ENCODE measurements around the gene AKIRIN2. TPM values are rescaled to one million over a fixed set of nuclear protein-coding genes. Genes with fewer than 3 reads are reported as not detected.

Gene AKIRIN2
- total and polyA plus RNA-seq, 8 donors = 43.6 to 71.4 (median 66.5) TPM

- no peaks in the 10 kb centered on the region for H3K9me3 ChIP-seq
- TF ChIP-seq, protein P1, sequence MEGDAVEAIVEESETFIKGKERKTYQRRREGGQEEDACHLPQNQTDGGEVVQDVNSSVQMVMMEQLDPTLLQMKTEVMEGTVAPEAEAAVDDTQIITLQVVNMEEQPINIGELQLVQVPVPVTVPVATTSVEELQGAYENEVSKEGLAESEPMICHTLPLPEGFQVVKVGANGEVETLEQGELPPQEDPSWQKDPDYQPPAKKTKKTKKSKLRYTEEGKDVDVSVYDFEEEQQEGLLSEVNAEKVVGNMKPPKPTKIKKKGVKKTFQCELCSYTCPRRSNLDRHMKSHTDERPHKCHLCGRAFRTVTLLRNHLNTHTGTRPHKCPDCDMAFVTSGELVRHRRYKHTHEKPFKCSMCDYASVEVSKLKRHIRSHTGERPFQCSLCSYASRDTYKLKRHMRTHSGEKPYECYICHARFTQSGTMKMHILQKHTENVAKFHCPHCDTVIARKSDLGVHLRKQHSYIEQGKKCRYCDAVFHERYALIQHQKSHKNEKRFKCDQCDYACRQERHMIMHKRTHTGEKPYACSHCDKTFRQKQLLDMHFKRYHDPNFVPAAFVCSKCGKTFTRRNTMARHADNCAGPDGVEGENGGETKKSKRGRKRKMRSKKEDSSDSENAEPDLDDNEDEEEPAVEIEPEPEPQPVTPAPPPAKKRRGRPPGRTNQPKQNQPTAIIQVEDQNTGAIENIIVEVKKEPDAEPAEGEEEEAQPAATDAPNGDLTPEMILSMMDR (IDR thresholded peaks at IDR 0.05) = no peak
- intact Hi-C loops (cut with DNase I) = no loop called here
- peaks cover 3 to 15% of the 10 kb centered on the region in 2 donors for H3K4me1 ChIP-seq
- H3K27ac ChIP-seq = no peak overlapping the region
- H3K36me3 ChIP-seq = no peaks in the 10 kb centered on the region
- DNase-seq (no peak), ATAC-seq (no peak)
- H3K4me3 ChIP-seq = no peak overlapping the region
- H3K27me3 ChIP-seq = no peaks in the 10 kb centered on the region
Observed at GRCh38 chr6:87736809-87737540, 34.9 kb upstream of the AKIRIN2 start.

- peak overlapping the region in 1 of 2 donors; percentile 1 for H3K4me3 ChIP-seq
- H3K9me3 ChIP-seq = no peaks in the 10 kb centered on the region
- H3K27me3 ChIP-seq = no peaks in the 10 kb centered on the region
- peaks cover 7 to 50% of the 10 kb centered on the region in 2 donors for H3K4me1 ChIP-seq
- DNase-seq = peak; percentile 68 to 91 (median 88)
- intact Hi-C loops (cut with DNase I) = no loop called here
- TF ChIP-seq, protein P1 (IDR thresholded peaks at IDR 0.05) = no peak
- H3K36me3 ChIP-seq = no peaks in the 10 kb centered on the region
- ATAC-seq = peak; percentile 93
- peak overlapping the region; percentile 69 to 90 for H3K27ac ChIP-seq
Observed at GRCh38 chr6:87731818-87732661, 30.0 kb upstream of the AKIRIN2 start.

- no peak for ATAC-seq
- DNase-seq = no peak
- H3K9me3 ChIP-seq = no peaks in the 10 kb centered on the region
- H3K4me1 ChIP-seq = peaks cover 7 to 50% of the 10 kb centered on the region in 2 donors
- intact Hi-C loops (cut with DNase I) = no loop called here
- H3K4me3 ChIP-seq = no peak overlapping the region
- peak overlapping the region; percentile 69 to 90 for H3K27ac ChIP-seq
- H3K27me3 ChIP-seq = no peaks in the 10 kb centered on the region
- H3K36me3 ChIP-seq = no peaks in the 10 kb centered on the region
- TF ChIP-seq, protein P1 (IDR thresholded peaks at IDR 0.05) = no peak
Observed at GRCh38 chr6:87731080-87731479, 29.0 kb upstream of the AKIRIN2 start.

GRCh38 chr6:87729965-87730719 is 28.1 kb upstream of the AKIRIN2 start:
- no peak overlapping the region for H3K4me3 ChIP-seq
- TF ChIP-seq, protein P1 (IDR thresholded peaks at IDR 0.05) = no peak
- H3K27ac ChIP-seq = peak overlapping the region in 1 of 2 donors; percentile 90
- peak in 1 of 4 donors; percentile 58 for DNase-seq
- H3K9me3 ChIP-seq = no peaks in the 10 kb centered on the region
- peaks cover 7 to 56% of the 10 kb centered on the region in 2 donors for H3K4me1 ChIP-seq
- intact Hi-C loops (cut with DNase I) = no loop called here
- ATAC-seq = no peak
- no peaks in the 10 kb centered on the region for H3K36me3 ChIP-seq
- no peaks in the 10 kb centered on the region for H3K27me3 ChIP-seq

Data from left lung (tissue), 10 donors.